AG04450 (cell line): ENCODE results near the gene MPV17. TPM values are rescaled to one million over a fixed set of nuclear protein-coding genes. Genes with fewer than 3 reads are reported as not detected.
"Not testable (repeated sequence)": the region's sequence is repeated elsewhere in the genome, so short reads cannot be mapped to it uniquely, and the experiment has no call there.

Source experiments
- CTCF ChIA-PET: fragments of 300-600, 350-600 bp; formaldehyde crosslinking; extraction: SDS; loops from one replicate; lab custom pipeline; 2022; ENCODE audit warnings: antibody characterized with exemption, inconsistent platforms; lab: Charles Lee
- POLR2A ChIA-PET: fragments of 350-600 bp; formaldehyde crosslinking; extraction: SDS; loops from one replicate; lab custom pipeline; 2021; ENCODE audit warnings: antibody characterized with exemption, inconsistent platforms; lab: Yijun Ruan, JAX
- DNase-seq: peaks from one replicate; pipeline ENCODE4 v3.0.0-alpha.2; 2011; ENCODE audit warnings: low read depth, low spot score
- H3K27ac ChIP-seq: one replicate; pipeline ENCODE4 v1.5.1; 2012; ENCODE audit warnings: low read depth, low read length, control low read depth
- H3K27me3 ChIP-seq: one replicate; pipeline ENCODE4 v1.6.0; 2012; ENCODE audit warnings: low read length; ENCODE audit not compliant: control insufficient read depth, insufficient read depth
- H3K4me3 ChIP-seq: 2 replicates; pipeline ENCODE4 v1.5.1; 2011; ENCODE audit warnings: mild to moderate bottlenecking, low read depth, low read length, control low read depth
- H3K9me3 ChIP-seq: 2 replicates; pipeline ENCODE4 v1.5.1; 2012; ENCODE audit warnings: low read length; ENCODE audit not compliant: control insufficient read depth, insufficient read depth
- polyA plus RNA-seq: library from polyadenylated mRNA; depleted of rRNA; stranded (reverse); fragments of >200 nt; gene quantifications from 2 replicates; pipeline ENCODE4 v1.2.3, GENCODE V29; 2011
- TF ChIP-seq, protein P1 (sequence below): IDR thresholded peaks from 2 replicates; pipeline ENCODE4 v1.5.1; 2011; ENCODE audit warnings: low read depth, low read length, control low read depth, inconsistent platforms

MPV17 gene
- polyA plus RNA-seq, 1 experiment: 183 TPM

GRCh38 chr2:27322301-27322765 lies 564 bp downstream of the MPV17 start:
- no peak for DNase-seq
- TF ChIP-seq, protein P1, sequence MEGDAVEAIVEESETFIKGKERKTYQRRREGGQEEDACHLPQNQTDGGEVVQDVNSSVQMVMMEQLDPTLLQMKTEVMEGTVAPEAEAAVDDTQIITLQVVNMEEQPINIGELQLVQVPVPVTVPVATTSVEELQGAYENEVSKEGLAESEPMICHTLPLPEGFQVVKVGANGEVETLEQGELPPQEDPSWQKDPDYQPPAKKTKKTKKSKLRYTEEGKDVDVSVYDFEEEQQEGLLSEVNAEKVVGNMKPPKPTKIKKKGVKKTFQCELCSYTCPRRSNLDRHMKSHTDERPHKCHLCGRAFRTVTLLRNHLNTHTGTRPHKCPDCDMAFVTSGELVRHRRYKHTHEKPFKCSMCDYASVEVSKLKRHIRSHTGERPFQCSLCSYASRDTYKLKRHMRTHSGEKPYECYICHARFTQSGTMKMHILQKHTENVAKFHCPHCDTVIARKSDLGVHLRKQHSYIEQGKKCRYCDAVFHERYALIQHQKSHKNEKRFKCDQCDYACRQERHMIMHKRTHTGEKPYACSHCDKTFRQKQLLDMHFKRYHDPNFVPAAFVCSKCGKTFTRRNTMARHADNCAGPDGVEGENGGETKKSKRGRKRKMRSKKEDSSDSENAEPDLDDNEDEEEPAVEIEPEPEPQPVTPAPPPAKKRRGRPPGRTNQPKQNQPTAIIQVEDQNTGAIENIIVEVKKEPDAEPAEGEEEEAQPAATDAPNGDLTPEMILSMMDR: no peak
- POLR2A ChIA-PET: interaction anchor here (0.6 to 2.0 kb wide), 5 partner anchors 10 to 550 kb away, joined by 3 to 9 read pairs (median 3); partner anchors contain the start of gene GTF3C2

DNA sequence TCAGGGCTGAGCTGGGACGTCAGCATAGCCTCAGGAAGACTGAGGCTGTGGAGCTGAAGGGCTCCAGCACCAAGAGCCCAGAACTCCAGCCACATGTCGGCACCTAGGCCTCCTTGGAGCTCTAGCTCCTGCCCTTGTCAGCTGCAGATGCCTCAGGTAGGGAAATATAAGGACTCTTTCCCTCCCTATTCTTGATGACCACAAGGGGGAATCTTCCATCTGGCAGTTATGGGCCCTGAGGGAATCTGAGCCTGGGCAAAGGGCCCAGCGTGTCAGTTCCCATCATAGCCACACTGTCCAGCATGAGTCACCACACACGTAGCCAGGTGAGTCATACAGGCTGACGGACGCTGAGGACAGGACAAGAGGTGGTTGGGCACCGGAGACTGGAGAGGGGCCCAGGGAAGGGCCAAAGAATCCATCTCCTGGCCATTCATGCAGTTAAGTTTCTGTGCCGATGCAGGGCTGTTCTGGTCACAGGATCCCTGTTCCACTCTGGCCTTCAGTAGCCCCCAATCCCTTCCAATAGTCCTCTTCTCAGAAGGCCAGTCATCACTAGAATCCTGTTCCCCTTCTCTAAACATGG lies 1.8 kb downstream of the MPV17 start:
- TF ChIP-seq, protein P1: peak; percentile 74
- no peaks in the 10 kb centered on the region for H3K9me3 ChIP-seq
- no peaks in the 10 kb centered on the region for H3K27me3 ChIP-seq
- peak overlapping the region; percentile 11 for H3K4me3 ChIP-seq
- CTCF ChIA-PET: interaction anchor here (0.5 to 3.4 kb wide), 5 partner anchors 12 to 309 kb away, joined by 3 to 18 read pairs (median 6); no protein-coding TSS in a partner anchor
- POLR2A ChIA-PET: no interaction called here
- H3K27ac ChIP-seq: peak overlapping the region; percentile 90
- DNase-seq: peak; percentile 96

More at GRCh38 chr2:27322301-27322765, 564 bp downstream of the MPV17 start:
- CTCF ChIA-PET: interaction anchor here (1.5 to 3.4 kb wide), 2 partner anchors 19 to 35 kb away, joined by 5 to 18 read pairs; partner anchors contain the start of gene GTF3C2
- H3K9me3 ChIP-seq: no peaks in the 10 kb centered on the region
- H3K4me3 ChIP-seq: peak overlapping the region; percentile 90
- H3K27ac ChIP-seq: peak overlapping the region; percentile 95
- no peaks in the 10 kb centered on the region for H3K27me3 ChIP-seq

GRCh38 chr2:27319839-27320238 lies 3.1 kb downstream of the MPV17 start:
- not testable (repeated sequence) for DNase-seq, H3K27me3 ChIP-seq, H3K27ac ChIP-seq, H3K4me3 ChIP-seq, H3K9me3 ChIP-seq
- POLR2A ChIA-PET: interaction anchor here (0.7 kb wide), 2 partner anchors 235 to 975 kb away, joined by 3 to 4 read pairs; no protein-coding TSS in a partner anchor
- CTCF ChIA-PET: interaction anchor here (0.6 kb wide), 2 partner anchors 17 to 363 kb away, joined by 4 read pairs; no protein-coding TSS in a partner anchor

GRCh38 chr2:27316655-27317412 lies 6.1 kb downstream of the MPV17 start:
- TF ChIP-seq, protein P1: no peak
- ChIA-PET CTCF (interaction anchor here (1.4 to 3.0 kb wide), 2 partner anchors 13 to 63 kb away, joined by 4 to 19 read pairs; no protein-coding TSS in a partner anchor), POLR2A (no interaction called here)
- Histone ChIP-seq H3K4me3 (no peak overlapping the region), H3K27me3 (no peaks in the 10 kb centered on the region), H3K9me3 (no peaks in the 10 kb centered on the region), H3K27ac (no peak overlapping the region)
- DNase-seq: no peak

GRCh38 chr2:27315122-27315521 lies 7.8 kb downstream of the MPV17 start:
- no peak overlapping the region for H3K27ac ChIP-seq
- H3K4me3 ChIP-seq: no peak overlapping the region
- no peaks in the 10 kb centered on the region for H3K9me3 ChIP-seq
- TF ChIP-seq, protein P1: no peak
- POLR2A ChIA-PET: interaction anchor here (0.6 kb wide), 1 partner anchor 30 kb away, joined by 6 read pairs; no protein-coding TSS in a partner anchor
- no peaks in the 10 kb centered on the region for H3K27me3 ChIP-seq
- CTCF ChIA-PET: no interaction called here
- DNase-seq: no peak
